NCI-H146 treated with DMSO at 0.1 percent for 48 hours (cell line): ENCODE results near the gene TAF4.
"Not testable (repeated sequence)": the region's sequence is repeated elsewhere in the genome, so short reads cannot be mapped to it uniquely, and the experiment has no call there.

ENCODE experiments used
- DNase-seq: peaks from one replicate; lab custom pipeline; 2025; ENCODE audit not compliant: unreplicated experiment; lab: John Stamatoyannopoulos, UW

The TAF4 gene

GRCh38 chr20:62080249-62080990 lies 14.7 kb upstream of the TAF4 start:
- DNase-seq, result no peak

GRCh38 chr20:62079166-62079565 lies 13.5 kb upstream of the TAF4 start:
- DNase-seq, result no peak

GRCh38 chr20:62073323-62073722 lies 7.6 kb upstream of the TAF4 start:
- DNase-seq, result no peak

GRCh38 chr20:62071669-62072430 lies 6.2 kb upstream of the TAF4 start:
- not testable (repeated sequence) for DNase-seq

GRCh38 chr20:62069741-62070216 lies 4.1 kb upstream of the TAF4 start:
- no peak for DNase-seq

GRCh38 chr20:62068997-62069396 lies 3.3 kb upstream of the TAF4 start:
- DNase-seq, result no peak

- DNase-seq, result no peak
Observed at GRCh38 chr20:62067547-62068260, 2.0 kb upstream of the TAF4 start.

GRCh38 chr20:62066983-62067433 lies 1.3 kb upstream of the TAF4 start:
- DNase-seq, result no peak

- peak; percentile 80 for DNase-seq
Observed at GRCh38 chr20:62066339-62066982, 780 bp upstream of the TAF4 start.

- no peak for DNase-seq
Observed at GRCh38 chr20:62064770-62065673, 659 bp downstream of the TAF4 start.

GRCh38 chr20:62063981-62064769 lies 1.5 kb downstream of the TAF4 start:
- DNase-seq, result no peak

- DNase-seq, result no peak
Observed at GRCh38 chr20:62063315-62063980, 2.2 kb downstream of the TAF4 start.

GRCh38 chr20:62062661-62063314 lies 2.9 kb downstream of the TAF4 start:
- DNase-seq, result no peak

- DNase-seq, result no peak
Observed at GRCh38 chr20:62061851-62062423, 3.7 kb downstream of the TAF4 start.

GRCh38 chr20:62060631-62061541 lies 4.8 kb downstream of the TAF4 start:
- DNase-seq, result no peak

GRCh38 chr20:62059920-62060630 lies 5.6 kb downstream of the TAF4 start:
- DNase-seq, result no peak
